ENCODE results near the gene NOP9.

- TF ChIP-seq CTCF (conservative IDR thresholded peaks at IDR 0.05; ENCODE audit: low read depth, low read length) (peak; percentile 76), EZH2 (IDR thresholded peaks at IDR 0.05; ENCODE audit: borderline replicate concordance, low read depth, low read length, poor library complexity, severe bottlenecking) (no peak)
Measured at GRCh38 chr14:24296341-24297157, 3.1 kb upstream of the NOP9 start.
